PFSK-1 (cell line): Measurements from ENCODE around the gene TEX29.

ENCODE experiments used
- REST ChIP-seq, 2 experiments: IDR thresholded peaks; 2 replicates each; pipeline versions ENCODE4 v1.6.1 to v1.8.0; 2011 to 2012; ENCODE audit warnings: low read depth in 2 of 2, low read length in 2 of 2, control low read depth in 1 of 2, inconsistent platforms in 1 of 2, mild to moderate bottlenecking in 1 of 2, moderate library complexity in 1 of 2; ENCODE audit not compliant: insufficient read depth in 1 of 2
- SIN3A ChIP-seq: IDR thresholded peaks from 2 replicates; pipeline ENCODE4 v1.6.1; 2012; ENCODE audit warnings: mild to moderate bottlenecking, low read length, moderate library complexity, borderline replicate concordance; ENCODE audit not compliant: insufficient read depth
- TAF1 ChIP-seq: IDR thresholded peaks from 2 replicates; pipeline ENCODE4 v1.6.1; 2012; ENCODE audit warnings: low read length, control low read depth, borderline replicate concordance; ENCODE audit not compliant: insufficient read depth

GRCh38 chr13:111283991-111284390 lies 36.5 kb upstream of the TEX29 start:
- TF ChIP-seq TAF1 (no peak), SIN3A (no peak), REST (IDR thresholded peaks at IDR 0.05; ENCODE audit: insufficient read depth in 1 of 2, low read depth in 2 of 2, low read length in 2 of 2) (no peak)
